ENCODE data around the gene CNTD1. TPM values are rescaled to one million over a fixed set of nuclear protein-coding genes. Genes with fewer than 3 reads are reported as not detected.
"Not testable (repeated sequence)": the region's sequence is repeated elsewhere in the genome, so short reads cannot be mapped to it uniquely, and the experiment has no call there.

Gene CNTD1
- total RNA-seq, 4 donors from 2014 or later = 0.22 TPM; not detected in 3

DNA sequence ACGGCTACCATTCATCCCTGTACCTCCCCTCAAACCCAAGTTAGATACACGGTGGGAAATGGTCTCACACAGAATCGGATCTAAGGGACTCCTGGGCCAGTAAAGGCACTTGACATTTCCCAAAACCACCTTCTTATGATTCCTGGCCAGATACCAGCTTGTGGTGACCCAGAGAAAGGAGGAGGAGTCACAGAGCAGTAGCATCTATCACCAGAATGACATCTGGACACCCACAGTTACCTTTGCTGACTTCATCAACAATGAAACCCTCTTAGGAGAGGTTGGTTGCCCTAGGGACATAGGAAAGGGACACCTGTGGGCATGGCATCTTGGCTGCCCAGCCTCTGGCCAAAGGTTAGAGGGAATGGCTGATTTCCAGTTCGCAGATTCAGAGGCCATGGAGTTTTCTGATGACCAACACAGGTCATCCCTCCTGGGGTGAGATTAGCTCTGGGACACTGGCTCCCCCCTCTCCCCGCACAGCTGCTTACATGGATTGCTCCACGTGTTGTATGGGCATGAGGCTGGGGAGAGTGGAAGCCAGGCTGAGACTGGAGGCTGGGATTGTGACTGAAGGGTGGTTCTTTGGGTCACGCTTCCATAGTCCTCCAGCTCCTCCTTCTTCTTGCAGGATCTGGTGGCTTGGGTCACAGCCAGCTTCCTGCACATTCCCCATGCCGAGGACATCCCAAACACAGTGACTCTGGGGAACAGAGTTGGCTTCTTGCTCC lies 51.0 kb downstream of the CNTD1 start:
- no peaks in the 10 kb centered on the region for H3K27me3 ChIP-seq
- peaks cover 0 to 17% (median 7%) of the 10 kb centered on the region in 3 donors for H3K36me3 ChIP-seq
- H3K27ac ChIP-seq = no peak overlapping the region
- no peak for DNase-seq (ENCODE audit: low spot score in 2 of 2)
- no peak overlapping the region for H3K4me3 ChIP-seq
- peaks cover 0 to 33% (median 7%) of the 10 kb centered on the region in 4 donors for H3K4me1 ChIP-seq
- no peaks in the 10 kb centered on the region for H3K9me3 ChIP-seq
- WGBS, 2 donors = 56 to 59% methylated on average over 8 of the region's 8 CpGs
- TF ChIP-seq EP300 (IDR thresholded peaks at IDR 0.05) = no peak

DNA sequence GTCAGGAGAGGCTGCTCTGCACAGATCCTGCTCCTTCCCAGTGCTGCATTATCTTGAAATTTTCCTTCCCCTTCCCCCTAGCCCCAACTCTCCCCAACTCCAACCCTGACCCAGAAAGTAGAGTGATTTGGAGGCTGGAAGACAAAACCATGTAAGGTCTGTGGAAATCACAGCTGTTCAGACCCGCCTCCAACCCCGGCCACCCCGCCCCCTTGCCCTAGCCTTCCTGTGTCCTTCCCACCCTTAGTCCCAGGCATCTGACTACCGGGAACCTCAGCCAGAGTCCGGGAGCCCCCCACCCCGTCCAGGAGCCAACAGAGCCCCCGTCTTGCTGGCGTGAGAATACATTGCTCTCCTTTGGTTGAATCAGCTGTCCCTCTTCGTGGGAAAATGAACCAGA lies 52.3 kb downstream of the CNTD1 start, which contains the start of gene AOC3:
TSS of gene AOC3 (plus strand) at position 246 of the 400 bp plus-strand sequence. CDS start at position 391, 145 bp downstream.
- Histone ChIP-seq H3K27ac (peak within 1 kb of the TSS in 2 of 4 donors; percentile 38 to 70), H3K27me3 (no peaks in the 10 kb centered on the region), H3K4me3 (peak within 1 kb of the TSS in 2 of 4 donors; percentile 11 to 43), H3K36me3 (peaks cover 0 to 3% (median 0%) of the 10 kb centered on the region in 3 donors), H3K4me1 (peaks cover 0 to 28% (median 7%) of the 10 kb centered on the region in 4 donors), H3K9me3 (no peaks in the 10 kb centered on the region)
- TF ChIP-seq, protein P1, sequence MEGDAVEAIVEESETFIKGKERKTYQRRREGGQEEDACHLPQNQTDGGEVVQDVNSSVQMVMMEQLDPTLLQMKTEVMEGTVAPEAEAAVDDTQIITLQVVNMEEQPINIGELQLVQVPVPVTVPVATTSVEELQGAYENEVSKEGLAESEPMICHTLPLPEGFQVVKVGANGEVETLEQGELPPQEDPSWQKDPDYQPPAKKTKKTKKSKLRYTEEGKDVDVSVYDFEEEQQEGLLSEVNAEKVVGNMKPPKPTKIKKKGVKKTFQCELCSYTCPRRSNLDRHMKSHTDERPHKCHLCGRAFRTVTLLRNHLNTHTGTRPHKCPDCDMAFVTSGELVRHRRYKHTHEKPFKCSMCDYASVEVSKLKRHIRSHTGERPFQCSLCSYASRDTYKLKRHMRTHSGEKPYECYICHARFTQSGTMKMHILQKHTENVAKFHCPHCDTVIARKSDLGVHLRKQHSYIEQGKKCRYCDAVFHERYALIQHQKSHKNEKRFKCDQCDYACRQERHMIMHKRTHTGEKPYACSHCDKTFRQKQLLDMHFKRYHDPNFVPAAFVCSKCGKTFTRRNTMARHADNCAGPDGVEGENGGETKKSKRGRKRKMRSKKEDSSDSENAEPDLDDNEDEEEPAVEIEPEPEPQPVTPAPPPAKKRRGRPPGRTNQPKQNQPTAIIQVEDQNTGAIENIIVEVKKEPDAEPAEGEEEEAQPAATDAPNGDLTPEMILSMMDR (IDR thresholded peaks at IDR 0.05) = no peak
- TF ChIP-seq EP300 (IDR thresholded peaks at IDR 0.05) (no peak), POLR2A (IDR thresholded peaks at IDR 0.05) (no peak)
- 39% methylated on average over 9 of the region's 9 CpGs for WGBS, 2 donors
- no peak for DNase-seq (ENCODE audit: low spot score in 2 of 2)

DNA sequence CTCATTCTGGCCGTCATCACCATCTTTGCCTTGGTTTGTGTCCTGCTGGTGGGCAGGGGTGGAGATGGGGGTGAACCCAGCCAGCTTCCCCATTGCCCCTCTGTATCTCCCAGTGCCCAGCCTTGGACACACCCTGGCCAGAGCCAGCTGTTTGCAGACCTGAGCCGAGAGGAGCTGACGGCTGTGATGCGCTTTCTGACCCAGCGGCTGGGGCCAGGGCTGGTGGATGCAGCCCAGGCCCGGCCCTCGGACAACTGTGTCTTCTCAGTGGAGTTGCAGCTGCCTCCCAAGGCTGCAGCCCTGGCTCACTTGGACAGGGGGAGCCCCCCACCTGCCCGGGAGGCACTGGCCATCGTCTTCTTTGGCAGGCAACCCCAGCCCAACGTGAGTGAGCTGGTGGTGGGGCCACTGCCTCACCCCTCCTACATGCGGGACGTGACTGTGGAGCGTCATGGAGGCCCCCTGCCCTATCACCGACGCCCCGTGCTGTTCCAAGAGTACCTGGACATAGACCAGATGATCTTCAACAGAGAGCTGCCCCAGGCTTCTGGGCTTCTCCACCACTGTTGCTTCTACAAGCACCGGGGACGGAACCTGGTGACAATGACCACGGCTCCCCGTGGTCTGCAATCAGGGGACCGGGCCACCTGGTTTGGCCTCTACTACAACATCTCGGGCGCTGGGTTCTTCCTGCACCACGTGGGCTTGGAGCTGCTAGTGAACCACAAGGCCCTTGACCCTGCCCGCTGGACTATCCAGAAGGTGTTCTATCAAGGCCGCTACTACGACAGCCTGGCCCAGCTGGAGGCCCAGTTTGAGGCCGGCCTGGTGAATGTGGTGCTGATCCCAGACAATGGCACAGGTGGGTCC lies 52.9 kb downstream of the CNTD1 start:
- WGBS, 2 donors = 77 to 93% methylated on average over 7 to 14 of the region's 28 CpGs
- H3K4me1 ChIP-seq = peaks cover 0 to 21% (median 7%) of the 10 kb centered on the region in 4 donors

DNA sequence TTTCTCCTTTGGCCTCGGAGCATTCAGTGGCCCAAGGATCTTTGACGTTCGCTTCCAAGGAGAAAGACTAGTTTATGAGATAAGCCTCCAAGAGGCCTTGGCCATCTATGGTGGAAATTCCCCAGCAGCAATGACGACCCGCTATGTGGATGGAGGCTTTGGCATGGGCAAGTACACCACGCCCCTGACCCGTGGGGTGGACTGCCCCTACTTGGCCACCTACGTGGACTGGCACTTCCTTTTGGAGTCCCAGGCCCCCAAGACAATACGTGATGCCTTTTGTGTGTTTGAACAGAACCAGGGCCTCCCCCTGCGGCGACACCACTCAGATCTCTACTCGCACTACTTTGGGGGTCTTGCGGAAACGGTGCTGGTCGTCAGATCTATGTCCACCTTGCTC lies 53.7 kb downstream of the CNTD1 start:
- TF ChIP-seq, protein P1 (IDR thresholded peaks at IDR 0.05) = no peak
- TF ChIP-seq POLR2A (IDR thresholded peaks at IDR 0.05) (no peak), EP300 (IDR thresholded peaks at IDR 0.05) (no peak)
- no peak for DNase-seq (ENCODE audit: low spot score in 2 of 2)
- peaks cover 0 to 16% (median 3%) of the 10 kb centered on the region in 4 donors for H3K4me1 ChIP-seq

More for the DNA sequence above, 52.9 kb downstream of the CNTD1 start:
- H3K36me3 ChIP-seq; H3K9me3 ChIP-seq; H3K27me3 ChIP-seq; DNase-seq (ENCODE audit: low spot score in 2 of 2): not testable (repeated sequence)
- peak overlapping the region in 2 of 4 donors; percentile 38 to 70 for H3K27ac ChIP-seq
- H3K4me3 ChIP-seq = peak overlapping the region in 2 of 4 donors; percentile 11 to 43

DNA sequence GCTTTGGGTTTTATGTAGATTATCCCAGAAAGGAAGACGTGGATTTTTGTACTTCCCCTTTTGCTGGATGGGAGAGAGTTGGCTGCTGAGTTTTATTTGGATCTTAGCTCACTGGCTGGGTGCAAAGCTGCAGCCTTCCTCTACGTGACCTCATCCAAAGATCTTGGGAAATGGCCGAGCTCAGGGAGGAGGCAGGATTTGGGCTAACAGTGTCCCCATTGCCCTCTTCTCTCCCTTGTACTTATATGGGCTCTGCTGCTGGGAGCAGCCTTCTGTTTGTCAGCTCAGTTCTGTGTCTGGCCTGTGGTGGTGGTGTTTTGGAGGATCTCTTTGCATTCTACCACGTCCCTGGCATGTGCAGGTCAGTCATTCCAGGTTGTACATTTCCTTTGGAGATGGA lies 54.3 kb downstream of the CNTD1 start:
- Histone ChIP-seq H3K27ac (peak overlapping the region in 3 of 4 donors; percentile 34 to 36 (median 36)), H3K27me3 (no peaks in the 10 kb centered on the region), H3K36me3 (no peaks in the 10 kb centered on the region), H3K4me1 (peaks cover 0 to 16% (median 2%) of the 10 kb centered on the region in 4 donors), H3K9me3 (no peaks in the 10 kb centered on the region), H3K4me3 (peak overlapping the region in 2 of 4 donors; percentile 6 to 43)
- DNase-seq (ENCODE audit: low spot score in 2 of 2) = no peak
- TF ChIP-seq, protein P1 (IDR thresholded peaks at IDR 0.05) = no peak
- TF ChIP-seq EP300 (IDR thresholded peaks at IDR 0.05) (peak in 1 of 2 donors; percentile 7), POLR2A (IDR thresholded peaks at IDR 0.05) (no peak)
- 34 to 46% methylated on average over 4 of the region's 4 CpGs for WGBS, 2 donors

More for the DNA sequence above, 53.7 kb downstream of the CNTD1 start:
- H3K27me3 ChIP-seq = no peaks in the 10 kb centered on the region
- H3K36me3 ChIP-seq = no peaks in the 10 kb centered on the region
- H3K27ac ChIP-seq = peak overlapping the region in 3 of 4 donors; percentile 34 to 36 (median 36)
- no peaks in the 10 kb centered on the region for H3K9me3 ChIP-seq
- peak overlapping the region in 2 of 4 donors; percentile 5 to 43 for H3K4me3 ChIP-seq
- 90 to 100% methylated on average over 5 to 15 of the region's 15 CpGs for WGBS, 2 donors

Data from tibial nerve (tissue), 4 donors.